OCI-LY7 (cell line): ENCODE measurements around the gene CYP2R1. TPM values are rescaled to one million over a fixed set of nuclear protein-coding genes. Genes with fewer than 3 reads are reported as not detected.

Source experiments
- BruUV-seq: library from RNA; stranded (reverse); fragments of 400-500 nt; replicated peaks from 2 replicates; lab custom pipeline; 2021; lab: Mats Ljungman, UMichigan
- CTCF ChIA-PET: fragments of 300-600 bp; sonication (Branson Sonifier 250); formaldehyde crosslinking; loops from one replicate; lab custom pipeline; 2022; ENCODE audit warnings: antibody characterized with exemption; ENCODE audit not compliant: unreplicated experiment; lab: Charles Lee
- POLR2A ChIA-PET: fragments of 300-600 bp; sonication (Branson Sonifier 250); formaldehyde crosslinking; loops from one replicate; lab custom pipeline; 2022; ENCODE audit warnings: antibody characterized with exemption; lab: Charles Lee
- DNase-seq: peaks from one replicate; pipeline ENCODE4 v3.0.0-alpha.2; 2015; ENCODE audit warnings: low spot score
- H2AFZ ChIP-seq: fragments of 200-600 bp; sonication (generic), shearing (Covaris generic); 2 replicates; pipeline ENCODE4 v1.6.1; 2014; ENCODE audit warnings: mild to moderate bottlenecking, antibody characterized with exemption, low read length, moderate library complexity
- H3K27ac ChIP-seq: fragments of 200-600 bp; sonication (generic); 2 replicates; pipeline ENCODE4 v1.5.1; 2014; ENCODE audit warnings: mixed run types, low read depth, mild to moderate bottlenecking, moderate library complexity, low read length, inconsistent platforms; ENCODE audit not compliant: poor library complexity, severe bottlenecking
- H3K36me3 ChIP-seq: fragments of 200-600 bp; sonication (generic); 2 replicates; pipeline ENCODE4 v1.6.1; 2014; ENCODE audit warnings: mild to moderate bottlenecking, antibody characterized with exemption, low read length, moderate library complexity, mixed read lengths; ENCODE audit not compliant: insufficient read depth
- H3K4me1 ChIP-seq: fragments of 200-600 bp; sonication (generic); 2 replicates; pipeline ENCODE4 v1.5.1; 2014; ENCODE audit warnings: mild to moderate bottlenecking, low read length; ENCODE audit not compliant: insufficient read depth, poor library complexity, severe bottlenecking
- H3K4me2 ChIP-seq: fragments of 200-600 bp; sonication (generic); 2 replicates; pipeline ENCODE4 v1.6.1; 2014; ENCODE audit warnings: mild to moderate bottlenecking, low read length
- H3K4me3 ChIP-seq: fragments of 200-600 bp; sonication (generic); 2 replicates; pipeline ENCODE4 v1.5.1; 2014; ENCODE audit warnings: mild to moderate bottlenecking, low read depth, low read length; ENCODE audit not compliant: poor library complexity, severe bottlenecking
- H3K79me2 ChIP-seq: fragments of 200-600 bp; sonication (generic); 2 replicates; pipeline ENCODE4 v1.6.1; 2016; ENCODE audit warnings: low read depth, mild to moderate bottlenecking, low read length, moderate library complexity, mixed read lengths; ENCODE audit not compliant: insufficient read depth
- H3K9me2 ChIP-seq: fragments of 200-600 bp; sonication (generic); 2 replicates; pipeline ENCODE4 v1.6.1; 2016; ENCODE audit warnings: mild to moderate bottlenecking, low read length, mixed read lengths; ENCODE audit not compliant: insufficient read depth
- H3K9me3 ChIP-seq: fragments of 200-600 bp; sonication (generic); 2 replicates; pipeline ENCODE4 v1.6.1; 2014; ENCODE audit warnings: mild to moderate bottlenecking, mixed run types, low read length, mixed read lengths
- H4K20me1 ChIP-seq: fragments of 200-600 bp; sonication (generic); 2 replicates; pipeline ENCODE4 v1.6.1; 2014; ENCODE audit warnings: mild to moderate bottlenecking, antibody characterized with exemption, low read length, moderate library complexity, mixed read lengths; ENCODE audit not compliant: insufficient read depth
- CTCF ChIP-seq: fragments of 200-600 bp; sonication (generic); conservative IDR thresholded peaks from 2 replicates; pipeline ENCODE4 v1.5.1; 2014; ENCODE audit warnings: mild to moderate bottlenecking, antibody characterized with exemption, low read length, moderate library complexity, mixed read lengths
- EZH2phosphoT487 ChIP-seq: fragments of 200-600 bp; sonication (generic); IDR thresholded peaks from 2 replicates; pipeline ENCODE4 v1.6.1; 2018; ENCODE audit warnings: low read depth, borderline replicate concordance, mild to moderate bottlenecking, mixed run types, antibody characterized with exemption, low read length, moderate library complexity, mixed read lengths
- intact Hi-C: fragments of 100-400 bp; cut with micrococcal nuclease; formaldehyde crosslinking; loops from one replicate; pipeline ENCODE4 v1.10.0; 2022; ENCODE audit not compliant: unreplicated experiment
- total RNA-seq, 2 experiments: library from RNA; depleted of rRNA in 1 of 2; stranded (reverse); fragments of >200 nt in 1 of 2; shearing (Covaris generic) in 1 of 2; gene quantifications; 2 replicates each; pipeline ENCODE4 v1.2.3, GENCODE V29; 2014 to 2022

The CYP2R1 gene
- total RNA-seq, 2 experiments from 2014 or later: 24.8 to 38.0 TPM

DNA sequence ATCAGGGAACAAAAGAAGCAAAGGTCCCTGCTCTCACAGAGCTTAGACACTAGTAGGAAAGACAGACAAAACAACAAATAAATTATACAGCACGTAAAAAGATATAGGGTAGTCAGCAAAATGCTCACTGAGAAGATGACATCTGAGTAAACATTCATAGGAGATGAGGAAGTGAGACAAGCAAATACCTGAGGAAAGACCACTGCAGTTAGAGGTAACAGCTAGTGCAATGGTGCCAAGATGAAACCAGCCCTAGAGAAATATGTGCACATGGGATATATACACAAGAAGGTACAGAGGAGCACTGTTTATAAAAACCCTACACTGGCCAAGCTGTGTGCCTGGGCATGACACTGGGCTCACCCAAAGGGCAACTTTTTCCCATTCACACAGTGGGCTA lies 9.8 kb downstream of the CYP2R1 start:
- CTCF ChIA-PET: no interaction called here

GRCh38 chr11:14881576-14882193 lies 10.3 kb downstream of the CYP2R1 start:
- Histone ChIP-seq H3K4me2 (no peak overlapping the region), H3K36me3 (peaks cover 21% of the 10 kb centered on the region), H3K4me1 (no peaks in the 10 kb centered on the region), H4K20me1 (no peaks in the 10 kb centered on the region), H3K9me2 (no peaks in the 10 kb centered on the region), H3K9me3 (no peaks in the 10 kb centered on the region), H2AFZ (no peak overlapping the region), H3K27ac (no peak overlapping the region), H3K4me3 (no peak overlapping the region), H3K79me2 (no peaks in the 10 kb centered on the region)
- TF ChIP-seq CTCF (no peak), EZH2phosphoT487 (no peak)
- no TSS peak for BruUV-seq
- DNase-seq: no peak
- intact Hi-C loops: loop anchor here (10.0 kb wide), 1 partner anchor 1853 kb away; the partner anchor contains the start of gene C11orf58
- CTCF ChIA-PET: no interaction called here
- POLR2A ChIA-PET: interaction anchor here (0.7 to 1.1 kb wide), 2 partner anchors 111 to 116 kb away, joined by 3 read pairs; no protein-coding TSS in a partner anchor

More for the DNA sequence above, 9.8 kb downstream of the CYP2R1 start:
- DNase-seq: no peak
- no peak overlapping the region for H3K4me2 ChIP-seq
- H4K20me1 ChIP-seq: no peaks in the 10 kb centered on the region
- H3K4me1 ChIP-seq: no peaks in the 10 kb centered on the region
- TF ChIP-seq CTCF (no peak), EZH2phosphoT487 (no peak)
- no peak overlapping the region for H2AFZ ChIP-seq
- POLR2A ChIA-PET: no interaction called here
- no peak overlapping the region for H3K27ac ChIP-seq
- H3K36me3 ChIP-seq: peaks cover 17% of the 10 kb centered on the region
- H3K79me2 ChIP-seq: no peaks in the 10 kb centered on the region
- H3K9me2 ChIP-seq: no peaks in the 10 kb centered on the region
- H3K9me3 ChIP-seq: no peaks in the 10 kb centered on the region
- intact Hi-C loops: loop anchor here (10.0 kb wide), 1 partner anchor 1853 kb away; the partner anchor contains the start of gene C11orf58
- no peak overlapping the region for H3K4me3 ChIP-seq
- BruUV-seq: no TSS peak

DNA sequence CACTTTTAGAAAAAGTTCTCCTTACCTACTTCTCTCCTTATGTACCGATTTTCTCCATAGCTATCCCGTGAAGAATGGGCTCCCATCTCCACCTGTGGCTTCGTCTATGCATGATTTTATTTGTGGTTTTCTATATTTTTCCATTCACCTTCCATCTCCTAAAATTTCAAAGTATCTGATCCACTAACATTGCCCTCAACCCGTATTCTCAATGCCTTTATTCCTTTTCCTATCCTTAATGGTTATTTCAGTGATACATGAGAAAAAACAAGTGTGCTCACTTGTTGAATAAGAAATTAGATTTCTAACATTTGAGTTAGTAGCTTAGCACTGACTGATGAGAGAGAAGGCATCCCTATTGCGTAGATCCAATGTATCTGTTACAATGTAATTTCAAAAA lies 16.9 kb downstream of the CYP2R1 start:
- Histone ChIP-seq H3K4me3 (no peak overlapping the region), H3K9me3 (no peaks in the 10 kb centered on the region), H3K4me1 (no peaks in the 10 kb centered on the region), H4K20me1 (no peaks in the 10 kb centered on the region), H2AFZ (no peak overlapping the region), H3K4me2 (no peak overlapping the region), H3K36me3 (peaks cover 22% of the 10 kb centered on the region), H3K79me2 (no peaks in the 10 kb centered on the region), H3K27ac (no peak overlapping the region), H3K9me2 (no peaks in the 10 kb centered on the region)
- intact Hi-C loops: no loop called here
- DNase-seq: no peak
- ChIA-PET POLR2A (no interaction called here), CTCF (no interaction called here)
- no TSS peak for BruUV-seq
- TF ChIP-seq EZH2phosphoT487: no peak
- no peak for TF ChIP-seq CTCF
